ENCODE measurements around the gene SLC23A2.

GRCh38 chr20:5013682-5014447, 12.6 kb upstream of the SLC23A2 start:
- TF ChIP-seq EP300 (IDR thresholded peaks at IDR 0.05), result no peak
- TF ChIP-seq CTCF (IDR thresholded peaks at IDR 0.05), result no peak
- no peak for TF ChIP-seq POLR2A (IDR thresholded peaks at IDR 0.05)

Data from stomach (tissue), 4 donors.